ENCODE results near the gene MTA2. TPM values are rescaled to one million over a fixed set of nuclear protein-coding genes. Genes with fewer than 3 reads are reported as not detected.

The MTA2 gene
- total and polyA plus RNA-seq, 7 donors: 28.8 to 86.3 (median 55.3) TPM

- no peak for DNase-seq
- no peak overlapping the region for H3K4me3 ChIP-seq
- peaks cover 0 to 29% (median 23%) of the 10 kb centered on the region in 4 donors for H3K4me1 ChIP-seq
- peaks cover 0 to 68% (median 5%) of the 10 kb centered on the region in 4 donors for H3K36me3 ChIP-seq
- no peaks in the 10 kb centered on the region for H3K27me3 ChIP-seq
- intact Hi-C loops (cut with DNase I): no loop called here
- WGBS, 2 donors: 82 to 84% methylated on average over 4 of the region's 4 CpGs
- H3K9me3 ChIP-seq: no peaks in the 10 kb centered on the region
- no peak overlapping the region for H3K27ac ChIP-seq
- no peak for TF ChIP-seq POLR2A (IDR thresholded peaks at IDR 0.05)
Measured at GRCh38 chr11:62607714-62608113, 6.0 kb upstream of the MTA2 start.

GRCh38 chr11:62605902-62606301, 4.2 kb upstream of the MTA2 start:
- no peak for DNase-seq
- H3K27me3 ChIP-seq: no peaks in the 10 kb centered on the region
- intact Hi-C loops (cut with DNase I): no loop called here
- H3K4me3 ChIP-seq: no peak overlapping the region
- WGBS, 2 donors: 96% methylated on average over 15 of the region's 15 CpGs
- no peak for TF ChIP-seq CTCF (IDR thresholded peaks at IDR 0.05)
- no peak for TF ChIP-seq POLR2AphosphoS5 (IDR thresholded peaks at IDR 0.05)
- TF ChIP-seq EP300 (IDR thresholded peaks at IDR 0.05): no peak
- TF ChIP-seq POLR2A (IDR thresholded peaks at IDR 0.05): no peak
- H3K36me3 ChIP-seq: peaks cover 0 to 68% (median 5%) of the 10 kb centered on the region in 4 donors
- peaks cover 0 to 28% (median 18%) of the 10 kb centered on the region in 4 donors for H3K4me1 ChIP-seq
- H3K9me3 ChIP-seq: no peaks in the 10 kb centered on the region
- H3K27ac ChIP-seq: no peak overlapping the region

GRCh38 chr11:62605467-62605866, 3.8 kb upstream of the MTA2 start:
- WGBS, 2 donors: 84 to 90% methylated on average over 6 of the region's 6 CpGs
- peaks cover 0 to 66% (median 5%) of the 10 kb centered on the region in 4 donors for H3K36me3 ChIP-seq
- no peaks in the 10 kb centered on the region for H3K27me3 ChIP-seq
- H3K4me1 ChIP-seq: peaks cover 0 to 27% (median 19%) of the 10 kb centered on the region in 4 donors
- H3K4me3 ChIP-seq: no peak overlapping the region
- no peak for DNase-seq
- no peak overlapping the region for H3K27ac ChIP-seq
- intact Hi-C loops (cut with DNase I): no loop called here
- no peak for TF ChIP-seq CTCF (IDR thresholded peaks at IDR 0.05)
- no peak for TF ChIP-seq POLR2AphosphoS5 (IDR thresholded peaks at IDR 0.05)
- no peak for TF ChIP-seq EP300 (IDR thresholded peaks at IDR 0.05)
- no peak for TF ChIP-seq POLR2A (IDR thresholded peaks at IDR 0.05)
- H3K9me3 ChIP-seq: no peaks in the 10 kb centered on the region

GRCh38 chr11:62604460-62605120, 2.9 kb upstream of the MTA2 start:
- Histone ChIP-seq H3K36me3 (peaks cover 0 to 59% (median 5%) of the 10 kb centered on the region in 4 donors), H3K27ac (no peak overlapping the region), H3K4me3 (no peak overlapping the region), H3K27me3 (no peaks in the 10 kb centered on the region), H3K9me3 (no peaks in the 10 kb centered on the region), H3K4me1 (peaks cover 0 to 29% (median 26%) of the 10 kb centered on the region in 4 donors)
- TF ChIP-seq EP300 (IDR thresholded peaks at IDR 0.05) (no peak), POLR2AphosphoS5 (IDR thresholded peaks at IDR 0.05) (no peak), CTCF (IDR thresholded peaks at IDR 0.05) (no peak), POLR2A (IDR thresholded peaks at IDR 0.05) (no peak)
- intact Hi-C loops (cut with DNase I): loop anchor here (5.0 kb wide), 1 partner anchor 52 kb away; no protein-coding TSS in a partner anchor
- WGBS, 2 donors: 51 to 82% methylated on average over 13 of the region's 13 CpGs
- DNase-seq: no peak

- peaks cover 0 to 51% (median 5%) of the 10 kb centered on the region in 4 donors for H3K36me3 ChIP-seq
- intact Hi-C loops (cut with DNase I): loop anchor here (5.0 kb wide), 1 partner anchor 52 kb away; no protein-coding TSS in a partner anchor
- H3K4me1 ChIP-seq: peaks cover 0 to 37% (median 33%) of the 10 kb centered on the region in 4 donors
- H3K9me3 ChIP-seq: no peaks in the 10 kb centered on the region
- H3K27me3 ChIP-seq: no peaks in the 10 kb centered on the region
- whole genome bisulfite sequencing, 2 donors: 92 to 93% methylated on average over 8 of the region's 8 CpGs
- H3K27ac ChIP-seq: peak overlapping the region in 2 of 4 donors; percentile 96 to 98
- no peak overlapping the region for H3K4me3 ChIP-seq
- TF ChIP-seq POLR2A (IDR thresholded peaks at IDR 0.05) (no peak), EP300 (IDR thresholded peaks at IDR 0.05) (no peak), CTCF (IDR thresholded peaks at IDR 0.05) (no peak), POLR2AphosphoS5 (IDR thresholded peaks at IDR 0.05) (no peak)
- no peak for DNase-seq
Measured at GRCh38 chr11:62603776-62604299, 2.2 kb upstream of the MTA2 start.

Data from sigmoid colon (tissue), 7 donors.